Endothelial cell of umbilical vein (primary cell): ENCODE results near the gene TET1.
"Not testable (repeated sequence)": the region's sequence is repeated elsewhere in the genome, so short reads cannot be mapped to it uniquely, and the experiment has no call there.

Experiments
- CTCF ChIP-seq, 2 donors: IDR thresholded peaks; 1 replicate in 1 of 2; 2 replicates in 1 of 2; pipeline ENCODE4 v1.5.1; 2011; ENCODE audit warnings: low read length in 2 of 2, mild to moderate bottlenecking in 2 of 2, moderate library complexity in 2 of 2, control low read depth in 1 of 2, inconsistent platforms in 1 of 2, low read depth in 1 of 2; ENCODE audit not compliant: insufficient read depth in 1 of 2; ENCODE audit errors: extremely low read depth in 1 of 2
- EZH2 ChIP-seq: IDR thresholded peaks from 2 replicates; pipeline ENCODE4 v1.6.1; 2012; ENCODE audit warnings: borderline replicate concordance, low read depth, mild to moderate bottlenecking, moderate library complexity, low read length, inconsistent platforms; ENCODE audit not compliant: severe bottlenecking
- MAX ChIP-seq: IDR thresholded peaks from 2 replicates; pipeline ENCODE4 v1.6.1; 2011; ENCODE audit not compliant: insufficient read depth, insufficient read length
- POLR2A ChIP-seq: IDR thresholded peaks from 2 replicates; pipeline ENCODE4 v1.6.1; 2012; ENCODE audit warnings: low read depth, mild to moderate bottlenecking, control low read depth, low read length
- POLR2AphosphoS5 ChIP-seq: IDR thresholded peaks from 2 replicates; pipeline ENCODE4 v1.6.1; 2012; ENCODE audit warnings: low read depth, mild to moderate bottlenecking, control low read depth, low read length, moderate library complexity; ENCODE audit not compliant: insufficient read depth

- not testable (repeated sequence) for TF ChIP-seq EZH2; POLR2AphosphoS5; CTCF (IDR thresholded peaks at IDR 0.05; ENCODE audit: extremely low read depth in 1 of 2, insufficient read depth in 1 of 2, low read depth in 1 of 2, low read length in 2 of 2); MAX; POLR2A
Measured at GRCh38 chr10:68617691-68618090, 57.6 kb downstream of the TET1 start.
